ENCODE measurements around the gene TSPAN18. TPM values are rescaled to one million over a fixed set of nuclear protein-coding genes. Genes with fewer than 3 reads are reported as not detected.

TSPAN18 gene
- total and polyA plus RNA-seq, 2 of the 4 experiments (the other 2 are of a cell fraction): 0.36 to 1.1 TPM

DNA sequence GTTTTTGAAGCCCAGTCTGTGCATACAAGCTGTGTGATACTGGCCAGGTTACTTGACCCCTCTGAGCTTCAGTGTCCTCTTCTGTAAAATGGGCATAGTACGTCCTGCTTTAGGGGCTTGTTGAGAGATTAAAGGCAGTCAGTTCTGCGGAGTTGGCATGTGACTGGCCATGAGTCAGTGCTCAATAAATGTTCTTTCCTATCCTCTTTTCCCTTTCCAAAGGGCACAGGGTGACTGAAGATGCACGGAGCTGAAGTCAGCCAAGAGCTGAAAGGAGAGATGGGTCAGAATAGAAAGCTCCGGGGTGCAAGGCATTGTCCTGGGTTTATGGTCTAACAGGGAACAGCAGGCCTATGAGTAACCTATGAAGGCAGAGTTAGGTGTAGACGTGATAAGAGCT lies 175.0 kb downstream of the TSPAN18 start:
- H3K36me3 ChIP-seq (ENCODE audit: control insufficient read depth, insufficient read depth, low read length): no peaks in the 10 kb centered on the region
- WGBS, 2 experiments (ENCODE audit: extremely low coverage in 2 of 2, insufficient read length in 1 of 2): 92% methylated on average over 2 of the region's 5 CpGs; no CpG with 5 or more reads in 1 of the 2 experiments
- H2BK20ac ChIP-seq (ENCODE audit: low read depth, low read length): no peak overlapping the region
- CTCF ChIA-PET: interaction anchor here (1.3 kb wide), 1 partner anchor 9 kb away, joined by 3 read pairs; no protein-coding TSS in a partner anchor
- dilution Hi-C loops (cut with HindIII; ENCODE audit: low sequenced_read_pairs, unreplicated experiment): no loop called here
- intact Hi-C loops (cut with micrococcal nuclease): no loop called here
- H3K27ac ChIP-seq (ENCODE audit: insufficient read depth, low read length): no peak overlapping the region
- no peak overlapping the region for H3K14ac ChIP-seq (replicated peaks; ENCODE audit: low read depth, low read length)
- H4K5ac ChIP-seq (ENCODE audit: low read depth, low read length): no peak overlapping the region
- no peak overlapping the region for H3K23ac ChIP-seq (ENCODE audit: low read depth, low read length)
- no peak overlapping the region for H2BK5ac ChIP-seq (ENCODE audit: low read depth, low read length, poor library complexity, severe bottlenecking)
- H2AFZ ChIP-seq (replicated peaks; ENCODE audit: low read length, poor library complexity): no peak overlapping the region
- no peak overlapping the region for H2AK9ac ChIP-seq (replicated peaks; ENCODE audit: low read depth, low read length, poor library complexity)
- no peak for TF ChIP-seq ELK1 (IDR thresholded peaks at IDR 0.05; ENCODE audit: borderline replicate concordance, low read depth, low read length)
- no peak for TF ChIP-seq USF2 (IDR thresholded peaks at IDR 0.05; ENCODE audit: low read depth, low read length)
- TF ChIP-seq RCOR1 (IDR thresholded peaks at IDR 0.05; ENCODE audit: insufficient replicate concordance, low read length): no peak
- TF ChIP-seq MXI1 (IDR thresholded peaks at IDR 0.05; ENCODE audit: borderline replicate concordance, low read depth, low read length): no peak
- TF ChIP-seq CEBPB (IDR thresholded peaks at IDR 0.05; ENCODE audit: low read depth, low read length): no peak
- no peak for TF ChIP-seq CHD1 (IDR thresholded peaks at IDR 0.05; ENCODE audit: low read depth, low read length)
- TF ChIP-seq, protein P1, sequence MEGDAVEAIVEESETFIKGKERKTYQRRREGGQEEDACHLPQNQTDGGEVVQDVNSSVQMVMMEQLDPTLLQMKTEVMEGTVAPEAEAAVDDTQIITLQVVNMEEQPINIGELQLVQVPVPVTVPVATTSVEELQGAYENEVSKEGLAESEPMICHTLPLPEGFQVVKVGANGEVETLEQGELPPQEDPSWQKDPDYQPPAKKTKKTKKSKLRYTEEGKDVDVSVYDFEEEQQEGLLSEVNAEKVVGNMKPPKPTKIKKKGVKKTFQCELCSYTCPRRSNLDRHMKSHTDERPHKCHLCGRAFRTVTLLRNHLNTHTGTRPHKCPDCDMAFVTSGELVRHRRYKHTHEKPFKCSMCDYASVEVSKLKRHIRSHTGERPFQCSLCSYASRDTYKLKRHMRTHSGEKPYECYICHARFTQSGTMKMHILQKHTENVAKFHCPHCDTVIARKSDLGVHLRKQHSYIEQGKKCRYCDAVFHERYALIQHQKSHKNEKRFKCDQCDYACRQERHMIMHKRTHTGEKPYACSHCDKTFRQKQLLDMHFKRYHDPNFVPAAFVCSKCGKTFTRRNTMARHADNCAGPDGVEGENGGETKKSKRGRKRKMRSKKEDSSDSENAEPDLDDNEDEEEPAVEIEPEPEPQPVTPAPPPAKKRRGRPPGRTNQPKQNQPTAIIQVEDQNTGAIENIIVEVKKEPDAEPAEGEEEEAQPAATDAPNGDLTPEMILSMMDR (conservative IDR thresholded peaks at IDR 0.05; ENCODE audit: low read depth, low read length): no peak
- TF ChIP-seq SMC3 (IDR thresholded peaks at IDR 0.05; ENCODE audit: low read depth, low read length): no peak
- TF ChIP-seq NFE2L2 (IDR thresholded peaks at IDR 0.05; ENCODE audit: low read depth, low read length): no peak
- H3K18ac ChIP-seq (ENCODE audit: low read depth, low read length): no peak overlapping the region
- no peak overlapping the region for H2BK120ac ChIP-seq (ENCODE audit: low read depth, low read length)
- peaks cover 21% of the 10 kb centered on the region for H3K27me3 ChIP-seq (ENCODE audit: control insufficient read depth, insufficient read depth, low read length)
- H3K4me3 ChIP-seq (ENCODE audit: insufficient read depth, low read depth, low read length): no peak overlapping the region
- H2AK5ac ChIP-seq (ENCODE audit: low read depth, low read length): no peak overlapping the region
- no peaks in the 10 kb centered on the region for H4K20me1 ChIP-seq (ENCODE audit: insufficient read depth, low read length)
- no peaks in the 10 kb centered on the region for H3K9me1 ChIP-seq (ENCODE audit: insufficient read depth, low read length)
- no peak for DNase-seq
- in situ Hi-C loops (cut with MboI; ENCODE audit: low sequenced_read_pairs): loop anchor here (25.0 kb wide), 1 partner anchor 789 kb away; no protein-coding TSS in a partner anchor
- no peak overlapping the region for H3K56ac ChIP-seq (ENCODE audit: extremely low read depth, insufficient read depth, low read length)
- H2BK15ac ChIP-seq (ENCODE audit: low read depth, low read length): no peak overlapping the region
- no TSS peak for BruUV-seq (replicated peaks)
- no peak overlapping the region for H3K9ac ChIP-seq (ENCODE audit: low read depth, low read length)
- H3K4me2 ChIP-seq (ENCODE audit: low read depth, low read length): no peak overlapping the region
- H4K91ac ChIP-seq (ENCODE audit: insufficient read depth, low read depth, low read length): no peak overlapping the region
- no peak overlapping the region for H3K4ac ChIP-seq (ENCODE audit: low read depth, low read length)
- POLR2A ChIA-PET (ENCODE audit: unreplicated experiment): no interaction called here
- H3K79me1 ChIP-seq (ENCODE audit: low read depth in 1 of 2, low read length in 2 of 2): no peaks in the 10 kb centered on the region
- no peak overlapping the region for H4K8ac ChIP-seq (ENCODE audit: low read depth in 2 of 2, low read length in 2 of 2)
- ATAC-seq (ENCODE audit: low read depth): no peak
- H3K9me3 ChIP-seq (ENCODE audit: control insufficient read depth, insufficient read depth, low read length): peaks cover 6% of the 10 kb centered on the region; the same call in 1 of the 2 replicates
- H3K4me1 ChIP-seq (ENCODE audit: control insufficient read depth, insufficient read depth, low read length): peaks cover 2% of the 10 kb centered on the region; the same call in 1 of the 2 replicates

All from IMR-90 (cell line).